Measurements from ENCODE around the gene NCL.

NCL gene

GRCh38 chr2:231463698-231464575 is at the start of gene NCL:
Gene NCL, minus strand, starts transcription at chr2:231464484. Its CDS starts 131 bp downstream, at chr2:231464353.
- intact Hi-C loops (cut with DNase I), result loop anchor here (2.0 kb wide), 1 partner anchor 51 kb away; no protein-coding TSS in a partner anchor
- DNase-seq, result peak; percentile 32 to 99 (median 73)

- DNase-seq, result no peak
These were observed 49.5 kb upstream of the NCL start for GRCh38 chr2:231513746-231514224.

GRCh38 chr2:231512222-231512621 is 47.9 kb upstream of the NCL start:
- DNase-seq, result peak; percentile 17 to 89 (median 71)
- intact Hi-C loops (cut with DNase I), result loop anchor here (5.0 kb wide), 1 partner anchor 90 kb away; no protein-coding TSS in a partner anchor

More at GRCh38 chr2:231513746-231514224, 49.5 kb upstream of the NCL start:
- intact Hi-C loops (cut with DNase I), result loop anchor here (2.0 to 5.0 kb wide), 2 partner anchors 49 to 89 kb away; partner anchors contain the start of gene NCL

- intact Hi-C loops (cut with DNase I), result no loop called here
- DNase-seq, result no peak
These were observed 39.5 kb upstream of the NCL start for GRCh38 chr2:231503766-231504165.

GRCh38 chr2:231502596-231502995 is 38.3 kb upstream of the NCL start:
- intact Hi-C loops (cut with DNase I), result no loop called here
- no peak for DNase-seq

GRCh38 chr2:231497651-231498050 is 33.4 kb upstream of the NCL start:
- intact Hi-C loops (cut with DNase I), result no loop called here
- no peak for DNase-seq

GRCh38 chr2:231494669-231495068 is 30.4 kb upstream of the NCL start:
- DNase-seq, result no peak
- intact Hi-C loops (cut with DNase I), result no loop called here

GRCh38 chr2:231490801-231491200 is 26.5 kb upstream of the NCL start:
- DNase-seq, result no peak
- intact Hi-C loops (cut with DNase I), result no loop called here

- DNase-seq, result peak in 14 of 42 donors; percentile 13 to 53 (median 37)
- intact Hi-C loops (cut with DNase I), result no loop called here
These were observed 25.7 kb upstream of the NCL start for GRCh38 chr2:231489990-231490389.

- DNase-seq, result peak in 2 of 42 donors; percentile 17 to 25
- intact Hi-C loops (cut with DNase I), result no loop called here
These were observed 24.0 kb upstream of the NCL start for GRCh38 chr2:231488331-231488730.

GRCh38 chr2:231486851-231487596 is 22.7 kb upstream of the NCL start:
- no peak for DNase-seq
- intact Hi-C loops (cut with DNase I), result no loop called here

GRCh38 chr2:231483398-231484329 is 19.4 kb upstream of the NCL start:
- intact Hi-C loops (cut with DNase I), result loop anchor here (5.0 kb wide), 1 partner anchor 74 kb away; no protein-coding TSS in a partner anchor
- peak in 5 of 42 donors; percentile 4 to 46 (median 18) for DNase-seq

- intact Hi-C loops (cut with DNase I), result loop anchor here (5.0 kb wide), 1 partner anchor 74 kb away; no protein-coding TSS in a partner anchor
- peak; percentile 48 to 89 (median 77) for DNase-seq
These were observed 18.6 kb upstream of the NCL start for GRCh38 chr2:231482806-231483391.

- no peak for DNase-seq
- intact Hi-C loops (cut with DNase I), result loop anchor here (5.0 kb wide), 1 partner anchor 77 kb away; no protein-coding TSS in a partner anchor
These were observed 16.5 kb upstream of the NCL start for GRCh38 chr2:231480781-231481180.

- intact Hi-C loops (cut with DNase I), result no loop called here
- no peak for DNase-seq
These were observed 15.2 kb upstream of the NCL start for GRCh38 chr2:231479455-231479854.

- no peak for DNase-seq
- intact Hi-C loops (cut with DNase I), result no loop called here
These were observed 12.6 kb upstream of the NCL start for GRCh38 chr2:231476920-231477319.

- intact Hi-C loops (cut with DNase I), result no loop called here
- DNase-seq, result no peak
These were observed 11.7 kb upstream of the NCL start for GRCh38 chr2:231475965-231476364.

- DNase-seq, result no peak
- intact Hi-C loops (cut with DNase I), result no loop called here
These were observed 8.5 kb upstream of the NCL start for GRCh38 chr2:231472816-231473215.

All from head of caudate nucleus (tissue), 42 donors.